Stimulated activated CD8-positive, alpha-beta memory T cell treated with anti-CD3 and anti-CD28 coated beads, Interleukin-12 subunit alpha, Interleukin-12 subunit beta, amount 100 ng/mL, for 1 hour (primary cell): Measurements from ENCODE around the gene SYCE1.

Experiments
- DNase-seq: peaks from one replicate; pipeline ENCODE4 v3.0.0-alpha.2; 2020; ENCODE audit warnings: low read depth

The SYCE1 gene

DNA sequence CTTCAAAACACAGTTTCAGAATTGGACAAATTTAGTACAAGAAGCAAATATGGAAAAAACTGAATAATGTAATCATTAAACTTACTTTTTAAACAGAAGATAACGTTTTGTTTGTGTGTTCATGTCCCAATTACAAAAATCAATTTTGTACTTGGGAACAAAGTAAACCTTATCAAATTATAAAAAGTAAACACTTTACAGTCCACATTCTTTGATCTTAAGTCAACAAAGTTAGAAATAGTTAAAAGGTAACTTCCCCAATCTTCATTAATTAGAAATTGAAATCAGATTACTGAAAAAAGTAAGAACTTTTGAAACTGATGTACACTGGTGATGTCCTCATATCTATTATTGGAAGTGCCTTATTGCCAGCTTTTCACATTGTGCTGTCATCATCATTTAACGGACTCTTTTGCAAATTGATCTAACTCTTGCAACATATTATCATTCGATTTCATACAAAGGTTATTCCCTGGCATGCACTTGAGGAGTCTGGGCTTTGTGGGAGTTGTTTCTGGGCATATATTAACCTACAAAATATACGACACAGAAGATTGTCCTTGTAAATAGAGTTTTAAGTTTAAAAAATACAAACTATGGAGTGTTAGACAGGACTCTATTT lies 53.4 kb downstream of the SYCE1 start:
- no peak for DNase-seq

DNA sequence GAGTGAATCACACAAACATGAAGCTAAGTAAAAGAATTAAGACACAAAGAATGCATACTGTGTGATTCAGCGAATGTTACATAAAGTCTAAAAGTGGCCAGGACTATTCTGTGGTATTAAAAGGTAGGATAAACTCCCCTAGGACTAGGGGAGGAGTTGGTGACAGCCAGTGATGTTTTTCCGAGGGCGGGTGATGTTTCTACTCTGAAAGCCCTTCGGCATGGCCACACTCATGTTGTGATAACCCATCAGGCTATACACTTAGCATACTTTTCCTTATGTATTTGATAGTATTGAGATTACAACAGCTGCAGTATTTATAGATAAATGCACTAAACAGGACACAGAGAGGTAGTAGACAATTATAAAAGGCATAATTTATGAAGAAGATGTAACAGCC lies 54.0 kb downstream of the SYCE1 start:
- DNase-seq: no peak

DNA sequence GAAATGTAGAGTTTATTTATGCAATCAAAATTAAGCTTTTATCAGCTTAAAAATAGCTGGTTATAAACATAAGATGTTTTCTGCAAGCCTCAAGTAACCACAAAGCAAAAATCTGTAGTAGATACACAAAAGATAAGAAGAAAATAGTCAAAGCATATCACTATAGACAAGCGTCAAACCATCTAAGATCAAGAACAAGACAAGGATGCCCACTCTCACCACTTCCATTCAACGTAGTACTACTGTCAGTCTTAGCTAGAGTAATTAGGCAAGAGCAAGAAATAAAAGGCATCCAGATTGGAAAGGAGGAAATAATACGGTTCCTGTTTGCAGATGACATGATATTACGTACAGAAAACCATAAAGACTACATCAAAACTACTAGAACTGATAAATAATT lies 55.7 kb downstream of the SYCE1 start:
- no peak for DNase-seq
